Activated CD8-positive, alpha-beta memory T cell treated with anti-CD3 and anti-CD28 coated beads, Interleukin-2, amount 50 U/mL, for 48 hours (primary cell): ENCODE results near the gene MLYCD.
"Not testable (repeated sequence)": the region's sequence is repeated elsewhere in the genome, so short reads cannot be mapped to it uniquely, and the experiment has no call there.

Experiments
- DNase-seq: peaks from one replicate; pipeline ENCODE4 v3.0.0-alpha.2; 2020

The MLYCD gene

DNA sequence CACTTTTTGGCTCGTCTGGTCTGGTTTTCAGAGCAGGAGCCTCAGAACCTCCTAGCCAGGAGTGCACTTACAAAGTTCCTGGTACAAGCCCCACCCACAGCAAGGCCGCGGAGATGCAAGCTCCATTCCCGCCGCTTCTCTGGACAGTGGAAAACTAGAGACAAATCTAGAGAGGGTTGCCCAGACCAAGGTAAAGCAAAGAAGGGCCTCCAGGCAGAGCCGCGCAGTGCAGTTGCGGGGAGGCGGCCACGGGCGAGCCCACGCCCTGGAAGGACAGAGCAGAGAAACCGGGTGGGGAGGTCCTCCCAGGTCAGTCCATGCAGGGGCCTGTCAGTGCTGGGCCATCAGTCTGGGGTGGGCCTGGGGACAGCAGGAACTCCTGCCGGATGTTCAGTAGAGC, 43.2 kb downstream of the MLYCD start:
- DNase-seq: no peak

DNA sequence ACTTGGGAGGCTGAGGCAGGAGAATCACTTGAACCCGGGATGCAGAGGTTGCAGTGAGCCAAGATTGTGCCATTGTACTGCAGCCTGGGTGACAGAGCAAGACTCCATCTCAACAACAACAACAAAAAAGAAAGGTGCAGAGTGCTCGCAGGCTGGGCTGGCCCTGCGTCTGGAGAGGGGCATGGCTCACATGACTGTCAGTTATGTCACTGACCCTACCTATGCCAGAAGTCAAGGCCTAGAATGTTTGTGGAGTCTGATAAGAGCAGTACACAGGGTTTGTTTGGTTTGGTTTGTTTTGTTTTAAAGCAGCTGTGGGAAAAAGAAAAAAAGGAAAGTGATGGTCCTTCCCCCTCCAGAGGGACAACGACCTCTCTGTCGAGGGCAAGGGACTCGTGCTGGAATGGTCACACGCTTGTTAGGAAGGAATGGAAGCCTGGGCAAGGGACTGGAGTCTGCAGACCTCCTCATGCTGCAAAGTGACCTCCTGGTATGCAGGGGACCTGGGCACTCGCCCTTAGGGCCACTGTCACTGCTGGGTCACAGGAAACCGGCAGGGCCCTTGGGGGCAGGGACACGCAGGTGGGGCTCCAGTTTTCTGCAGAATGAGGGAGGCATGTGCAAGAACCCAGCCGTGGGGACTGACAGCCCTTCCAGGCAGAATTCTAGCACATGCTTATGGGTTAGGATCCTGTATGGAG, 44.0 kb downstream of the MLYCD start:
- no peak for DNase-seq

GRCh38 chr16:83943516-83944050, 44.7 kb downstream of the MLYCD start:
- no peak for DNase-seq

GRCh38 chr16:83945587-83945986, 46.7 kb downstream of the MLYCD start:
- DNase-seq: no peak

DNA sequence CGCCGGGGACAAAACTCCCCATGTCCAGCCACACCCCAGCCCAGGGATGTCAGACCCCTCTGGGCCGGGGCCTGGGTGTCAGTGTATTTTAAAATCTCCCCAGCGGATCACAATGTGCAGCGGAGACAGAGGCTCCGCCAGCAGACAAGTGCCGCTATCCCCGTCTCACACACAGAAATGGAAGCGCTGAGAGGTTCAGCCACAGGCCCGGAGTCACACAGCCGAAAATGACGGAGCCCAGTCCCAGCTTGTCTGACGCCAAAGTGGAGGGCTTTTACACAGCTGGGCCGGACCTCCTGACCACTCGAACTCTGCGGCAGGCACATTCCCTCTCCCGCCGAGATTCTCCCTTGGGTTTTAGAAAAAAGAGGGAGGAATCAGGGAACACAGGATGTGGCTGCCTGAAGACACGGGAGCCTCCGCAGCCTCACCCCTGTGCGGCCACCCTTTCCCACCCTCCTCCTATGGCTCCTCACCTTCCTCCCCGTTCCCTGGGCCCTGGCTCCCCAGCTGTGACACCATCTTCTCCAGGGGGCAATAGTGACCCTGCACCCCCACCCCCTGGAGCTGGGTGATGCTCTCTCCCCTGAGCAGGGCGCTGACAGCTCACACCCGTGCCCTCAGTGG, 47.4 kb downstream of the MLYCD start:
- no peak for DNase-seq

DNA sequence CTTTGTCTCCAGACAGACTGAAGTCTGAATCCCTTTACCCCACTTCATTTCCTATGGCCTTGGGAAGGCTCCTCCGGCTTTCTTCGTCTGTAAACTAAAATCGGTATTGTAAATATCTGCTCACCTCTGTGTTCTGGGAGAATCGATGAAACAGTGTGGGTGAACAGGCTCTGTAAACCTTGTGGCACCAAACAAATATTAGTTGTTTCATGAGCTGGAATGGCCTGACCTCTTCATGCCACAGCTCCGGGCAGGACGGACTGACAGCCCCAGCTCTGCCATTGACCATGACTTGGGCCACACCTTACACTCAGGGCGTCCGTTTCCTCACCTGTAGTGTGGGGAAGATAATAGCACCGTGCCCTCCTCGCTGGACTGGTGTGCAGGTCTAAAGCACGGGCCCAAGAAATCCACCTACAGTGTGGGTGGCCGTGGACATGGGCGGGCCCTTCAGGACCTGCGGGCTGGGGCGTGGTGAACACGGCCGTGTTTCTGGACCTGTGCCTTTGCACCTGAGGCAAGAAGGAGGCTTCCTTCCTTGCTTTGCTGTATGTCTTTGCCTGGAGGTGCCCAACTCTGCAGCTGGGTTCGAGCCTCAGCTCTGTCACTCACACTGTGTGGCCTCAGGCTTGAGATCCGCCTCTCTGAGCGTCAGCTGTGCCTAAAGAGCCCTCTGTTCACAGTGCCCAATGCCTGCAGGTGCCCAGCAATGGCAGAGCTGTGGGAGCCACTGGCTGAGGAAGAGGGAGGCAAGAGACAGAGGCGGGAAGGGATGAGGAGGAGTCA, 48.1 kb downstream of the MLYCD start:
- no peak for DNase-seq

DNA sequence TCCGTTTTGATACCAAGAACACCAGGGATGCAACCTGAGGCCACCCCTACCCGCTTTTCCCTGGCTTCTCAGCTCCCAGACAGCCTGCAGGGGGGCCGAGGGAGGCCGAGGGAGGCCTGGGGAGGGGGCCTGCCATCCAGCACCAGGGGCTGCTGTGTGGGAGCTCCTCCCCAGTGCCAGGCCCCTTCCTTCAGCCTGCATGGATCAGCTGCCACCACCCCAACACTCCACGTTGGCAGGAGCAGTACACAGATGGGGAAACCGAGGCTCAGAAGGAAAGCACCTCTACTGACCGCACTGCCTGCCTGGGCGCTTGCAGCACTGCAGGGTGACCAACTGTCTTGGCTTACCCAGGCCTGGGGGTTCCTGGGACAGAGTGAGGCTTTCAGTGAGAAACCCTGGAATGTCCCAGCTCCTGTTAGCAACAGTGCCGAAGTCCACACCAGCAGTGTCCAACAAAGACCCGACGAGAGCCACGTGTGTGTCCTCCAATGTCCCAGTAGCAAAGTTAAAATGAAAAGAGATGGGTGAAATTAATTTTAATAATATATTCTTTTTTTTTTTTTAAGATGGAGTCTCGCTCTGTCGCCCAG, 48.8 kb downstream of the MLYCD start:
- DNase-seq: no peak

DNA sequence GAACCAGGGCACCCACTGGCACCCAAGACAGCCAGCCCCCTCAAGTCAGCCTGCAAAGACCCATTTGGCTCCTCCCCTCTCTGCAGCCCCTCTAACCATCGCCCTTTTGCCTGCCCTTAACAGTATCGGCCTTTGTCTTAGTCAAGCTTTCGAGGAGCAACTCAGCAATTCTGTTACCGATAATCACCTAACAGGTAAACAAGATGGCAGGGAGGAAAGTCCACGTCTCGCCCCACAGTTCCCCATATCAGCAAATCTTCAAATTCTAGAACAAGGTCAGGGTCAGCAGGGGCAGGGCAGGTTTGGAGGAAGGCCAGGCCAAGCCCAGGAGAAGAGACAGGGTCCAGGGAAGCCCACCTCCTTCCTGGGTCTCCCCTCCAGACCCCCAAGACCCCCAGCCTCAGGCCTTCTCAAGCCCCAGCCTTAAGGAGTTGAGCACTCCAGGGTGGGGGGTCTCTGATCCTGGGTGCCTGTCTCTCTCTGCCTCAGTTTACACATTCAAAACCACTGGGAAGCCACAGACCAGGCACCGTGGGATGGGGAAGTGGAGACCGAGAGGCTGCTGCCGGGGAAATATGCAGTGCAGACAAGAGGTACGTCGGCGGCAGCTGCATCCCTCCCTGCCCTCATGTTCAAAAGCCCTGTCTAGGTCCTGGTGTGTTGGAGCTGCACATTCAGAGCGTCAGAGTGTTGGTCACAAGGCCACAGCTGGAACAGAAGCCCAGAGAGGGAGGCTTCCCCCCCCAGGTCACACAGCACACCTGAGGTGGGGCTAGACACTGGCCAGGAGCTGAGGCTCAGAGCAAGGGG, 50.2 kb downstream of the MLYCD start:
- no peak for DNase-seq

- DNase-seq: no peak
Observed at GRCh38 chr16:83949724-83950001, 50.7 kb downstream of the MLYCD start.

GRCh38 chr16:83950862-83951399, 52.0 kb downstream of the MLYCD start:
- not testable (repeated sequence) for DNase-seq

DNA sequence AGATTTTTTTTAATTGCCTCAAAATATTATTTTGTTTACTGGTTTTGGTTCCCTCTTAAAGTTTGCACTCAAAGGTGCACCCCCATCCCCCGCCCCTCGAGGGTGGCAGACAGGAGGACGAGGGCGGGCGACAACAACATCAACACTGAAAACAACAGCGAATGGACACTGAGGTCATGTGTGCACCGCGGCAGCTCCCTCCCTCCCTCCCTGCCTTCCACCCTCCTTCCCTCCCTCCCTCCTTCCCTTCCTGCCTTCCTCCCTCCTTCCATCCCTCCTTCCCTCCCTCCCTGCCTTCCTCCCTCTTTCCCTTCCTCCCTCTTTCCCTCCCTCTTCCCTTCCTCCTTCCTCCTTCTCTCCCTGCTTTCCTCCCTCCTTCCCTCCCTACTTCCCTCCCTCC, 52.6 kb downstream of the MLYCD start:
- DNase-seq: no peak

GRCh38 chr16:83952587-83952939, 53.6 kb downstream of the MLYCD start:
- DNase-seq: no peak

DNA sequence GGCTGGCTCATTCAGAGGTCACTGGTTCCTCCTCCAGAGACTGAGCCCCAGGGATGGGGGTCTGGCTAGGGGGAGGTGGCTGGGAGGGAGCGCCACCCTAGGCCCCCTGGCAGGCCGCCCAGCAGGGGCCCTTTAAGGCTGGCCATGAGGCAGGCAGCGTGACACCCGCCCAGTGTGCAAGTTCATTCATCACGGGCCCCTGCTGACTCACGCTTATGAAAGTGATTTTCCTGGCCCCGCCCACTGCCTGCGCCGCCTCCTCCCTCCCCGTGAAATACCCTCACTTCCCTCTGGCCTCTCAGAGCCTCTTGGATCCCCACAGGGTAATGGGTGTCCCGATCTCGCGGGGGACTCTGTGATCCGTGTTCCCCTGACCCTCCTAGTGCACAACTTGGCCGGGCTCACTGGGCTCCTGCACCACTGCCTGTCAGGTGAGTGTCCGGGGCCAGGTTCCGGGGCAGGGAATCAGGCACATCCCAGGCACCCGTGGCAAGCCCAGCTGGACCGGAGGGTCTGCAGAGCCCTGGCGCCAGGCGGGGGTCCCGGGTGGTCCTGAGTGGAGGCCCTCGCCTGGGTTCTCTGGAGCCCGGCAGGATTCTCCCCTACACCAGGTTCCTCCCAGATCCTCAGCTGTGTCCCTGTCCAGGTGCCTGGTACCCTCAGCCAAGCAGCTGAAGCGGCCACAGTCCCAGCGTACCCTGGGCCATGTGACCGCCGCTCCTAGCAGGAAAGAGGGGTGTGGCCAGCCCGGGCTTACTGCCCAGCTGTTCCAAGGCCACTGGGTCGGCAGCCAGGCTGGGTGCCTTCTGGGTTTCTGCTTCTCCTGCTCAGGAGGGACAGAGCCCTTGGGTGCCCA, 54.3 kb downstream of the MLYCD start, which contains the start of gene OSGIN1:
OSGIN1 (plus strand) TSS at position 301 of the 856 bp plus-strand sequence. CDS start 4,432 bp downstream, outside the sequence.
- peak; percentile 87 for DNase-seq

- DNase-seq: no peak
Observed at GRCh38 chr16:83953796-83954576, 55.1 kb downstream of the MLYCD start.

DNA sequence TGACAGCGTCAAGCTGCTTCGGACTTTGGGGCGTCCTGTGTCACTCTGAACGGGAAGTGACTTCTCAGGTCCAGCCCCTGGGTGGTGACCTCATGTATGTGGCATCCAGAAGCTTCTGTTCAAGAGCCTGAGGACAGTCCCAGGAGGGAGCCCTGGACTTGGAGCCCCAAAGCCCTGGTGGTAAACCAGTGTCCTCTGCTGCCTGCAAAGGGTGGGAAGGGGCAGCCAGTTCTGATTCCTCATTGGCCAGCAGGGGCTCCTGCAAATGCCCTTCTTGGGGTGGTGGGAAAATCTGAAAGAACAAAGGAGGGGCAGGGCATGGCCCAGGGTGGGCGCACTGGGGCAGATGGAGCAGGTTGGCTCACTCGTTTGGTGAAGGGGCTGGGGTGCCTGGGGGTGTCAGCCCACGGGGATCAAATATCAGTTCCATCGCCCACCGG, 55.7 kb downstream of the MLYCD start:
- DNase-seq: no peak

DNA sequence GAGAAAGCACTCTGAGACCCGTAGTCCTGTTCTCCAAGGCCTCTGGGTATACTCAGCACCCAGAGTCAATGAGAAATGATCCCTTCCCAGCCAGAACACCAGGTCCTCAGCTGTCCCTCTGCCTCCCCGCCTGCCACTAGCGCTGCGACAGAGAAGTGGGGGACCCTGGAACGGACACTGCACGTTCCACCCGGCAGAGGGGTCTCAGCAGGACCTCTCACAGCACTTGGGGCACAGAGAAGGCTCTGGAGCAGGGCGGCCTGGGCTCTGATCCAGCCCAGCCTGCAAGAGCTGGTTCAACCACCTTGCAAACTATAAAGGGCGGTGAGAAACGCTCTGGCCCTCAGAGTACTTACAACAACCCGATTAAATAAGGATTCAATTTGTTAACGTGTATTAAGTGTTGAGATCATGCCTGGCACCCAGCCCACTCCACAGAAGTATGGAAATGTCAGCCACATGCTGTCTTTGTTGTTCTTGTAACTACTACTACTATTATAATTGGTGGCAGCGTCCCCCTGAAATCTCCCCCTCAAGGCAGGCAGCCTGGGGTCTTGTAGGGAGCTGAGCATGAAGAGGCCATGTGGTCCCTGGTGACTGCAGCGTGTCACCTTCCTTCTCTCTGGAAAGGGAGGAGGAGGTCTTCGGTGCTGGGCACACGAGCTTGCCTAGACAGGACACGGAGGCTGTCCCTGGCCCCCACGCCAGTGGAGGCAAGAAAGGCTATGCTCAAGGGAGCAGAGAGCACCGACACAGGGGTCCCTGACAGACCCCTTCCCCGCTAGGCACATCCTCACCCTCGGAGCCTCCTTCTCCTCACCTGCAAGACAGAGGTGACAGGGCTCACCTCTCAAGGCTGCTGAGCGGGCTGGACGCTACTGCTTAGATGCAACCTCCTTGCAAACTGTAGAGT, 56.6 kb downstream of the MLYCD start:
- no peak for DNase-seq

DNA sequence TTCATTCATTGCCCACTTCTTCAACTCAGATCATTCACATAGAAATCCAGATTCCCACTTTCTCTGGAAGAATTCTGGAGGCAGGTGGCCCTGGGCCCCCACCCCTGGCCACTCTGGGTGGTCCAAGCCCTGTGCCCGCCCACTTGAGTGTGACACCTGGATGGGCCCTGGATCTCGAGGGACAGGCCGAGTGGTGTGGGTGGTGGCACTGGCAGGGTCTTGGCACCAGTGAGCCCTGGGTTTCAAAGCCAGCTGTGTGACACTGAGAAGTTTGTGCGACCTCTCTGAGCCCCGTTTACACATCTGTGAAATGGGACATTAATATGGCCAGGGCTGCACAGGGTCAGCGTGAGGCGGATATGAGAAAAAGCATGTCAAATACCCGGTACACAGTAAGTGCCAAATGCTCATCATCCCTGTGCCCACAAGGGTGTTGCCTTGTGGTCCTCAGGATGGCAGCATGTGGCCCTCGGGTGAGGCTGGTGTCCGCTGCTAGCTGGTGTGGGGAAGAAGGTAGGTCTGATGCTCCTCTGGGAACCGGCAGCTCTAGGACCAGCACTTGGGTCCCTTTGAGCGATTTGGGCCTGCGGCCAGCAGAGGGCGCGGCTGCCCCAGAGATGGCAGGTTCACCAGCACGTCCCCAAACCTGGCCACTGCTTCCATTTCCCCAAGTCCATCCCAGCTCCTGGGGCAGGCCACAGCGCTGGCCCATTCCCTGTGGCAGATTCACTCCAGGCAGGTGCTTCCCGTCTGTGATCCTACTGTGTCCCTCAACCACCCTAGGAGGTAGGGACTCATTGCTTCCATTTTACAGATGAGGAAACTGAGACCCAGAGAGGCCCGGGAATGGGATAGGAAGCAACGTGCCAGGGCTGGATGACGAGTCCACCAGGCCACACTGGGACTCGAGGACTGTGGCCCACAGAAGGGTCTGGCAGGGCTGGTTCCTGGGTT, 57.7 kb downstream of the MLYCD start:
- DNase-seq: peak; percentile 89

DNA sequence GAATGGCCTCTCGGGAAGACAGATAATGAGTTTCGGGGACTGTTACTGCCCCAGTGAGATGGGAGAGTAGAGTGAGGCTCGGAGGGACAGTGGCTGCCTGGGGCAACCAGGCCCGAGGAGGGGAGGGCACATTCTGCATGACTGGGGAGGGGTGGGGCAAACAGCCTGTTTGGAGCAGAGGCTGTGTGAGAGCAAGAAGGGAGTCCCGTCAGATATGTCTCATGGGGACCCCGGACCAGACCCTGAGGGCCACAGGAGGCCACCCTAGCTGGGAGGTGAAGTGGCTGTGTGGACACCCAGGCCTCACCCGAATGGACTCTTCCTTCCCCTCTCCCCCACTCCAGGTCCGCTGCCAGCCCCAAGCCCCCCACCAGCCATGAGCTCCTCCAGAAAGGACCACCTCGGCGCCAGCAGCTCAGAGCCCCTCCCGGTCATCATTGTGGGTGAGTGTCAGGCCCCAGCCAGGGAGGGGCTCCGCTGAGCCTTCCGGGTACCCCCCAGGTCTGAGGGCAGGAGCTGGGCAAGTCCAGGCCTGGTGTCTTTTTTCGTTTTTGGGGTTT, 58.5 kb downstream of the MLYCD start:
- no peak for DNase-seq
